GM23338 (cell line): ENCODE results near the gene TBRG4. TPM values are rescaled to one million over a fixed set of nuclear protein-coding genes. Genes with fewer than 3 reads are reported as not detected.

Experiments used
- ATAC-seq: fragments of 200-7000 bp; cut with Tn5 transposase; 3 replicates; pipeline ENCODE4 v1.9.1; 2020
- DNase-seq: peaks from one replicate; pipeline ENCODE4 v3.0.0-alpha.2; 2015; ENCODE audit warnings: low spot score
- H2AFZ ChIP-seq: fragments of 200-600 bp; sonication (generic); 2 replicates; pipeline ENCODE4 v1.8.0; 2016; ENCODE audit warnings: antibody characterized with exemption, mild to moderate bottlenecking, moderate library complexity
- H3F3A ChIP-seq: fragments of 200-600 bp; sonication (generic); replicated peaks from 2 replicates; pipeline ENCODE4 v1.8.0; 2017; ENCODE audit warnings: antibody characterized with exemption, mixed run types, low read depth
- H3K27ac ChIP-seq: fragments of 200-600 bp; sonication (generic); 2 replicates; pipeline ENCODE4 v1.6.1; 2016; ENCODE audit warnings: low read depth
- H3K27me3 ChIP-seq: fragments of 200-600 bp; sonication (generic); 2 replicates; pipeline ENCODE4 v1.8.0; 2016; ENCODE audit warnings: mild to moderate bottlenecking, mixed run types, moderate library complexity; ENCODE audit not compliant: insufficient read depth
- H3K36me3 ChIP-seq: fragments of 200-600 bp; sonication (generic); 2 replicates; pipeline ENCODE4 v1.8.0; 2016; ENCODE audit warnings: mild to moderate bottlenecking; ENCODE audit not compliant: insufficient read depth
- H3K4me1 ChIP-seq: fragments of 200-600 bp; sonication (generic); 2 replicates; pipeline ENCODE4 v1.8.0; 2016; ENCODE audit warnings: mild to moderate bottlenecking, moderate library complexity; ENCODE audit not compliant: insufficient read depth
- H3K4me2 ChIP-seq: fragments of 200-600 bp; sonication (generic); 2 replicates; pipeline ENCODE4 v1.7.1; 2017; ENCODE audit warnings: mixed run types
- H3K4me3 ChIP-seq: fragments of 200-600 bp; sonication (generic); 2 replicates; pipeline ENCODE4 v1.6.1; 2016; ENCODE audit warnings: mixed run types
- H3K79me2 ChIP-seq: fragments of 200-600 bp; sonication (generic); replicated peaks from 2 replicates; pipeline ENCODE4 v1.8.0; 2017; ENCODE audit warnings: mild to moderate bottlenecking; ENCODE audit not compliant: insufficient read depth
- H3K9me2 ChIP-seq: fragments of 200-600 bp; sonication (generic); 2 replicates; pipeline ENCODE4 v1.8.0; 2017; ENCODE audit not compliant: insufficient read depth
- H4K20me1 ChIP-seq: fragments of 200-600 bp; sonication (generic); replicated peaks from 2 replicates; pipeline ENCODE4 v1.8.0; 2017; ENCODE audit warnings: mild to moderate bottlenecking; ENCODE audit not compliant: insufficient read depth
- H3K27ac Mint-ChIP-seq: 2 replicates; pipeline ENCODE4 v1.8.0; 2020; ENCODE audit warnings: inconsistent platforms, mild to moderate bottlenecking, moderate library complexity, mixed read lengths
- H3K27me3 Mint-ChIP-seq: 3 replicates; pipeline ENCODE4 v1.8.0; 2022; ENCODE audit warnings: low read depth, mild to moderate bottlenecking, moderate library complexity, mixed read lengths, inconsistent platforms; ENCODE audit not compliant: insufficient read depth, poor library complexity
- H3K36me3 Mint-ChIP-seq: 3 replicates; pipeline ENCODE4 v1.8.0; 2021; ENCODE audit warnings: low read depth, mild to moderate bottlenecking, inconsistent platforms, moderate library complexity, mixed read lengths
- H3K4me1 Mint-ChIP-seq: 3 replicates; pipeline ENCODE4 v1.8.0; 2020; ENCODE audit warnings: mild to moderate bottlenecking, inconsistent platforms, mixed read lengths
- H3K4me3 Mint-ChIP-seq: 3 replicates; pipeline ENCODE4 v1.8.0; 2021; ENCODE audit warnings: moderate library complexity, mild to moderate bottlenecking, inconsistent platforms, mixed read lengths
- H3K9me3 Mint-ChIP-seq: 3 replicates; pipeline ENCODE4 v1.8.0; 2020; ENCODE audit warnings: moderate library complexity, mild to moderate bottlenecking, inconsistent platforms, mixed read lengths
- CREB1 ChIP-seq: fragments of 250-450 bp; sonication (Bioruptor Pico); IDR thresholded peaks from 2 replicates; pipeline ENCODE4 v1.5.0; 2020; ENCODE audit warnings: low read depth, mild to moderate bottlenecking, moderate library complexity
- ETS1 ChIP-seq: IDR thresholded peaks from 2 replicates; pipeline ENCODE4 v1.6.1; 2016; ENCODE audit warnings: antibody characterized with exemption
- EZH2 ChIP-seq: fragments of 200-600 bp; sonication (generic); IDR thresholded peaks from one replicate; pipeline ENCODE4 v1.8.0; 2017; ENCODE audit warnings: antibody characterized with exemption, mild to moderate bottlenecking, low read depth; ENCODE audit not compliant: unreplicated experiment
- EZH2phosphoT487 ChIP-seq: fragments of 200-600 bp; sonication (generic); IDR thresholded peaks from one replicate; pipeline ENCODE4 v1.8.1; 2018; ENCODE audit warnings: antibody characterized with exemption; ENCODE audit not compliant: unreplicated experiment
- JUNB ChIP-seq: IDR thresholded peaks from one replicate; pipeline ENCODE4 v1.6.1; 2016; ENCODE audit warnings: antibody characterized with exemption; ENCODE audit not compliant: unreplicated experiment
- NANOG ChIP-seq: IDR thresholded peaks from 2 replicates; pipeline ENCODE4 v1.6.1; 2016; ENCODE audit warnings: antibody characterized with exemption, borderline replicate concordance
- POLR2AphosphoS5 ChIP-seq: IDR thresholded peaks from 2 replicates; pipeline ENCODE4 v1.6.1; 2016; ENCODE audit warnings: antibody characterized with exemption, low read depth
- STAT1 ChIP-seq: IDR thresholded peaks from one replicate; pipeline ENCODE4 v1.6.1; 2016; ENCODE audit warnings: antibody characterized with exemption; ENCODE audit not compliant: unreplicated experiment
- ZNF114 ChIP-seq: fragments of 250-450 bp; sonication (Bioruptor Pico); IDR thresholded peaks from 2 replicates; pipeline ENCODE4 v1.5.0; 2020; ENCODE audit warnings: mild to moderate bottlenecking, moderate library complexity
- ZNF331 ChIP-seq: fragments of 250-450 bp; sonication (Bioruptor Pico); IDR thresholded peaks from 2 replicates; pipeline ENCODE4 v1.5.0; 2020; ENCODE audit warnings: low read depth, mild to moderate bottlenecking, moderate library complexity
- polyA plus RNA-seq: library from polyadenylated mRNA; unstranded; fragments of >200 nt; fragmentation: Nextera tagmentation; extraction: Ambion mirVana; gene quantifications from 2 replicates; pipeline ENCODE4 v1.2.1, GENCODE V29; 2016
- total RNA-seq: library from RNA; depleted of rRNA; stranded (reverse); fragments of >200 nt; shearing (Covaris generic); gene quantifications from 2 replicates; pipeline ENCODE4 v1.2.3, GENCODE V29; 2014
- TF ChIP-seq, protein P1 (sequence below): IDR thresholded peaks from one replicate; pipeline ENCODE4 v1.6.1; 2018; ENCODE audit warnings: antibody characterized with exemption; ENCODE audit not compliant: unreplicated experiment
- TF ChIP-seq, protein P2 (sequence below): fragments of 250-450 bp; sonication (Bioruptor Pico); IDR thresholded peaks from 2 replicates; pipeline ENCODE4 v1.5.0; 2020; ENCODE audit warnings: mild to moderate bottlenecking, moderate library complexity
- TF ChIP-seq, protein P3 (sequence below), 2 experiments: fragments of 200-600 bp in 1 of 2; sonication (generic) in 1 of 2; conservative IDR thresholded peaks; 2 replicates each; pipeline versions ENCODE4 v1.5.1 to v1.6.1; 2016 to 2017; ENCODE audit warnings: antibody characterized with exemption in 2 of 2, low read depth in 2 of 2, mild to moderate bottlenecking in 2 of 2, moderate library complexity in 1 of 2

TBRG4 gene
- total and polyA plus RNA-seq, 2 experiments from 2014 or later: 72.5 to 162 TPM

GRCh38 chr7:45118292-45118691, 6.8 kb upstream of the TBRG4 start:
- no peak overlapping the region for H3K4me2 ChIP-seq
- Mint-ChIP-seq H3K9me3 (no peaks in the 10 kb centered on the region; the same call in 2 of the 3 replicates), H3K27me3 (no peaks in the 10 kb centered on the region), H3K4me3 (no peak overlapping the region), H3K4me1 (peaks cover under 1% of the 10 kb centered on the region; the same call in 2 of the 3 replicates), H3K36me3 (no peaks in the 10 kb centered on the region), H3K27ac (no peak overlapping the region)
- no peaks in the 10 kb centered on the region for H4K20me1 ChIP-seq
- no peaks in the 10 kb centered on the region for H3K36me3 ChIP-seq
- no peak overlapping the region for H2AFZ ChIP-seq
- H3K79me2 ChIP-seq: no peaks in the 10 kb centered on the region
- H3K4me1 ChIP-seq: no peaks in the 10 kb centered on the region; the same call in 1 of the 2 replicates
- no peak for ATAC-seq
- H3K4me3 ChIP-seq: no peak overlapping the region
- TF ChIP-seq CREB1 (CRISPR knock-in tag) (no peak), EZH2 (no peak), JUNB (no peak), STAT1 (no peak), NANOG (no peak), ZNF114 (CRISPR knock-in tag) (no peak), ZNF331 (CRISPR knock-in tag) (no peak), ETS1 (no peak), EZH2phosphoT487 (no peak), POLR2AphosphoS5 (no peak)
- TF ChIP-seq, protein P1, sequence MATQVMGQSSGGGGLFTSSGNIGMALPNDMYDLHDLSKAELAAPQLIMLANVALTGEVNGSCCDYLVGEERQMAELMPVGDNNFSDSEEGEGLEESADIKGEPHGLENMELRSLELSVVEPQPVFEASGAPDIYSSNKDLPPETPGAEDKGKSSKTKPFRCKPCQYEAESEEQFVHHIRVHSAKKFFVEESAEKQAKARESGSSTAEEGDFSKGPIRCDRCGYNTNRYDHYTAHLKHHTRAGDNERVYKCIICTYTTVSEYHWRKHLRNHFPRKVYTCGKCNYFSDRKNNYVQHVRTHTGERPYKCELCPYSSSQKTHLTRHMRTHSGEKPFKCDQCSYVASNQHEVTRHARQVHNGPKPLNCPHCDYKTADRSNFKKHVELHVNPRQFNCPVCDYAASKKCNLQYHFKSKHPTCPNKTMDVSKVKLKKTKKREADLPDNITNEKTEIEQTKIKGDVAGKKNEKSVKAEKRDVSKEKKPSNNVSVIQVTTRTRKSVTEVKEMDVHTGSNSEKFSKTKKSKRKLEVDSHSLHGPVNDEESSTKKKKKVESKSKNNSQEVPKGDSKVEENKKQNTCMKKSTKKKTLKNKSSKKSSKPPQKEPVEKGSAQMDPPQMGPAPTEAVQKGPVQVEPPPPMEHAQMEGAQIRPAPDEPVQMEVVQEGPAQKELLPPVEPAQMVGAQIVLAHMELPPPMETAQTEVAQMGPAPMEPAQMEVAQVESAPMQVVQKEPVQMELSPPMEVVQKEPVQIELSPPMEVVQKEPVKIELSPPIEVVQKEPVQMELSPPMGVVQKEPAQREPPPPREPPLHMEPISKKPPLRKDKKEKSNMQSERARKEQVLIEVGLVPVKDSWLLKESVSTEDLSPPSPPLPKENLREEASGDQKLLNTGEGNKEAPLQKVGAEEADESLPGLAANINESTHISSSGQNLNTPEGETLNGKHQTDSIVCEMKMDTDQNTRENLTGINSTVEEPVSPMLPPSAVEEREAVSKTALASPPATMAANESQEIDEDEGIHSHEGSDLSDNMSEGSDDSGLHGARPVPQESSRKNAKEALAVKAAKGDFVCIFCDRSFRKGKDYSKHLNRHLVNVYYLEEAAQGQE: no peak
- TF ChIP-seq, protein P2, sequence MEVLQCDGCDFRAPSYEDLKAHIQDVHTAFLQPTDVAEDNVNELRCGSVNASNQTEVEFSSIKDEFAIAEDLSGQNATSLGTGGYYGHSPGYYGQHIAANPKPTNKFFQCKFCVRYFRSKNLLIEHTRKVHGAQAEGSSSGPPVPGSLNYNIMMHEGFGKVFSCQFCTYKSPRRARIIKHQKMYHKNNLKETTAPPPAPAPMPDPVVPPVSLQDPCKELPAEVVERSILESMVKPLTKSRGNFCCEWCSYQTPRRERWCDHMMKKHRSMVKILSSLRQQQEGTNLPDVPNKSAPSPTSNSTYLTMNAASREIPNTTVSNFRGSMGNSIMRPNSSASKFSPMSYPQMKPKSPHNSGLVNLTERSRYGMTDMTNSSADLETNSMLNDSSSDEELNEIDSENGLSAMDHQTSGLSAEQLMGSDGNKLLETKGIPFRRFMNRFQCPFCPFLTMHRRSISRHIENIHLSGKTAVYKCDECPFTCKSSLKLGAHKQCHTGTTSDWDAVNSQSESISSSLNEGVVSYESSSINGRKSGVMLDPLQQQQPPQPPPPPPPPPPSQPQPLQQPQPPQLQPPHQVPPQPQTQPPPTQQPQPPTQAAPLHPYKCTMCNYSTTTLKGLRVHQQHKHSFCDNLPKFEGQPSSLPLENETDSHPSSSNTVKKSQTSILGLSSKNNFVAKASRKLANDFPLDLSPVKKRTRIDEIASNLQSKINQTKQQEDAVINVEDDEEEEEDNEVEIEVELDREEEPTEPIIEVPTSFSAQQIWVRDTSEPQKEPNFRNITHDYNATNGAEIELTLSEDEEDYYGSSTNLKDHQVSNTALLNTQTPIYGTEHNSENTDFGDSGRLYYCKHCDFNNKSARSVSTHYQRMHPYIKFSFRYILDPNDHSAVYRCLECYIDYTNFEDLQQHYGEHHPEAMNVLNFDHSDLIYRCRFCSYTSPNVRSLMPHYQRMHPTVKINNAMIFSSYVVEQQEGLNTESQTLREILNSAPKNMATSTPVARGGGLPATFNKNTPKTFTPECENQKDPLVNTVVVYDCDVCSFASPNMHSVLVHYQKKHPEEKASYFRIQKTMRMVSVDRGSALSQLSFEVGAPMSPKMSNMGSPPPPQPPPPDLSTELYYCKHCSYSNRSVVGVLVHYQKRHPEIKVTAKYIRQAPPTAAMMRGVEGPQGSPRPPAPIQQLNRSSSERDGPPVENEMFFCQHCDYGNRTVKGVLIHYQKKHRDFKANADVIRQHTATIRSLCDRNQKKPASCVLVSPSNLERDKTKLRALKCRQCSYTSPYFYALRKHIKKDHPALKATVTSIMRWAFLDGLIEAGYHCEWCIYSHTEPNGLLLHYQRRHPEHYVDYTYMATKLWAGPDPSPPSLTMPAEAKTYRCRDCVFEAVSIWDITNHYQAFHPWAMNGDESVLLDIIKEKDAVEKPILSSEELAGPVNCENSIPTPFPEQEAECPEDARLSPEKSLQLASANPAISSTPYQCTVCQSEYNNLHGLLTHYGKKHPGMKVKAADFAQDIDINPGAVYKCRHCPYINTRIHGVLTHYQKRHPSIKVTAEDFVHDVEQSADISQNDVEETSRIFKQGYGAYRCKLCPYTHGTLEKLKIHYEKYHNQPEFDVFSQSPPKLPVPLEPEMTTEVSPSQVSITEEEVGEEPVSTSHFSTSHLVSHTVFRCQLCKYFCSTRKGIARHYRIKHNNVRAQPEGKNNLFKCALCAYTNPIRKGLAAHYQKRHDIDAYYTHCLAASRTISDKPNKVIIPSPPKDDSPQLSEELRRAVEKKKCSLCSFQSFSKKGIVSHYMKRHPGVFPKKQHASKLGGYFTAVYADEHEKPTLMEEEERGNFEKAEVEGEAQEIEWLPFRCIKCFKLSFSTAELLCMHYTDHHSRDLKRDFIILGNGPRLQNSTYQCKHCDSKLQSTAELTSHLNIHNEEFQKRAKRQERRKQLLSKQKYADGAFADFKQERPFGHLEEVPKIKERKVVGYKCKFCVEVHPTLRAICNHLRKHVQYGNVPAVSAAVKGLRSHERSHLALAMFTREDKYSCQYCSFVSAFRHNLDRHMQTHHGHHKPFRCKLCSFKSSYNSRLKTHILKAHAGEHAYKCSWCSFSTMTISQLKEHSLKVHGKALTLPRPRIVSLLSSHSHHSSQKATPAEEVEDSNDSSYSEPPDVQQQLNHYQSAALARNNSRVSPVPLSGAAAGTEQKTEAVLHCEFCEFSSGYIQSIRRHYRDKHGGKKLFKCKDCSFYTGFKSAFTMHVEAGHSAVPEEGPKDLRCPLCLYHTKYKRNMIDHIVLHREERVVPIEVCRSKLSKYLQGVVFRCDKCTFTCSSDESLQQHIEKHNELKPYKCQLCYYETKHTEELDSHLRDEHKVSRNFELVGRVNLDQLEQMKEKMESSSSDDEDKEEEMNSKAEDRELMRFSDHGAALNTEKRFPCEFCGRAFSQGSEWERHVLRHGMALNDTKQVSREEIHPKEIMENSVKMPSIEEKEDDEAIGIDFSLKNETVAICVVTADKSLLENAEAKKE (CRISPR knock-in tag): no peak
- TF ChIP-seq, protein P3, sequence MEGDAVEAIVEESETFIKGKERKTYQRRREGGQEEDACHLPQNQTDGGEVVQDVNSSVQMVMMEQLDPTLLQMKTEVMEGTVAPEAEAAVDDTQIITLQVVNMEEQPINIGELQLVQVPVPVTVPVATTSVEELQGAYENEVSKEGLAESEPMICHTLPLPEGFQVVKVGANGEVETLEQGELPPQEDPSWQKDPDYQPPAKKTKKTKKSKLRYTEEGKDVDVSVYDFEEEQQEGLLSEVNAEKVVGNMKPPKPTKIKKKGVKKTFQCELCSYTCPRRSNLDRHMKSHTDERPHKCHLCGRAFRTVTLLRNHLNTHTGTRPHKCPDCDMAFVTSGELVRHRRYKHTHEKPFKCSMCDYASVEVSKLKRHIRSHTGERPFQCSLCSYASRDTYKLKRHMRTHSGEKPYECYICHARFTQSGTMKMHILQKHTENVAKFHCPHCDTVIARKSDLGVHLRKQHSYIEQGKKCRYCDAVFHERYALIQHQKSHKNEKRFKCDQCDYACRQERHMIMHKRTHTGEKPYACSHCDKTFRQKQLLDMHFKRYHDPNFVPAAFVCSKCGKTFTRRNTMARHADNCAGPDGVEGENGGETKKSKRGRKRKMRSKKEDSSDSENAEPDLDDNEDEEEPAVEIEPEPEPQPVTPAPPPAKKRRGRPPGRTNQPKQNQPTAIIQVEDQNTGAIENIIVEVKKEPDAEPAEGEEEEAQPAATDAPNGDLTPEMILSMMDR (conservative IDR thresholded peaks at IDR 0.05; ENCODE audit: low read depth in 2 of 2): no peak
- no peak for DNase-seq
- H3F3A ChIP-seq: no peaks in the 10 kb centered on the region
- peaks cover 3% of the 10 kb centered on the region; the same call in 1 of the 2 replicates for H3K27me3 ChIP-seq
- H3K27ac ChIP-seq: no peak overlapping the region
- no peaks in the 10 kb centered on the region for H3K9me2 ChIP-seq
